T47D (cell line): ENCODE data around the gene UMAD1.

Source experiments
- DNase-seq, 2 experiments: peaks; one replicate each; pipeline versions ENCODE4 v3.0.0 to v3.0.0-alpha.2; 2011 to 2012; ENCODE audit warnings: low read depth in 1 of 2, low spot score in 1 of 2
- JUND ChIP-seq: IDR thresholded peaks from 2 replicates; pipeline ENCODE4 v1.6.1; 2012; ENCODE audit warnings: low read depth
- in situ Hi-C: cut with HindIII; loops from 2 replicates; pipeline ENCODE4 v1.10.0; 2016; ENCODE audit warnings: low sequenced_read_pairs, low pct_unique_long_range_greater_than_20kb

The UMAD1 gene

GRCh38 chr7:7640221-7641128, at the start of gene UMAD1:
Gene UMAD1 (plus strand): TSS chr7:7640752. CDS start chr7:7673372, 32,620 bp downstream.
- in situ Hi-C loops = no loop called here
- no peak for TF ChIP-seq JUND
- peak; percentile 84 to 100 for DNase-seq

- DNase-seq = peak; percentile 31 to 52
- no peak for TF ChIP-seq JUND
- in situ Hi-C loops = no loop called here
These were observed 45.1 kb upstream of the UMAD1 start for GRCh38 chr7:7595451-7595850.

GRCh38 chr7:7596176-7596575, 44.4 kb upstream of the UMAD1 start:
- no peak for TF ChIP-seq JUND
- DNase-seq = no peak
- in situ Hi-C loops = no loop called here

GRCh38 chr7:7607010-7607409, 33.5 kb upstream of the UMAD1 start:
- no peak for TF ChIP-seq JUND
- no peak for DNase-seq
- in situ Hi-C loops = no loop called here

- in situ Hi-C loops = no loop called here
- no peak for TF ChIP-seq JUND
- no peak for DNase-seq
These were observed 31.2 kb upstream of the UMAD1 start for GRCh38 chr7:7609330-7609729.

- no peak for DNase-seq
- TF ChIP-seq JUND = no peak
- in situ Hi-C loops = no loop called here
These were observed 28.0 kb upstream of the UMAD1 start for GRCh38 chr7:7612519-7612918.

GRCh38 chr7:7613210-7613609, 27.3 kb upstream of the UMAD1 start:
- TF ChIP-seq JUND = no peak
- in situ Hi-C loops = no loop called here
- DNase-seq = no peak

- no peak for DNase-seq
- no peak for TF ChIP-seq JUND
- in situ Hi-C loops = no loop called here
These were observed 26.4 kb upstream of the UMAD1 start for GRCh38 chr7:7614018-7614741.

GRCh38 chr7:7617550-7617949, 23.0 kb upstream of the UMAD1 start:
- in situ Hi-C loops = no loop called here
- no peak for DNase-seq
- no peak for TF ChIP-seq JUND

- TF ChIP-seq JUND = no peak
- in situ Hi-C loops = no loop called here
- no peak for DNase-seq
These were observed 22.1 kb upstream of the UMAD1 start for GRCh38 chr7:7618410-7618809.

GRCh38 chr7:7620236-7620635, 20.3 kb upstream of the UMAD1 start:
- no peak for TF ChIP-seq JUND
- in situ Hi-C loops = no loop called here

GRCh38 chr7:7620644-7621210, 19.8 kb upstream of the UMAD1 start:
- DNase-seq = no peak
- no peak for TF ChIP-seq JUND
- in situ Hi-C loops = no loop called here

More at GRCh38 chr7:7620236-7620635, 20.3 kb upstream of the UMAD1 start:
- DNase-seq = no peak

- DNase-seq = no peak
- no peak for TF ChIP-seq JUND
- in situ Hi-C loops = no loop called here
These were observed 12.1 kb upstream of the UMAD1 start for GRCh38 chr7:7628476-7628875.
